Measurements from ENCODE around the gene USP6NL. TPM values are rescaled to one million over a fixed set of nuclear protein-coding genes. Genes with fewer than 3 reads are reported as not detected.

Gene USP6NL
- total RNA-seq, 1 experiment from 2014 or later: 13.0 TPM

DNA sequence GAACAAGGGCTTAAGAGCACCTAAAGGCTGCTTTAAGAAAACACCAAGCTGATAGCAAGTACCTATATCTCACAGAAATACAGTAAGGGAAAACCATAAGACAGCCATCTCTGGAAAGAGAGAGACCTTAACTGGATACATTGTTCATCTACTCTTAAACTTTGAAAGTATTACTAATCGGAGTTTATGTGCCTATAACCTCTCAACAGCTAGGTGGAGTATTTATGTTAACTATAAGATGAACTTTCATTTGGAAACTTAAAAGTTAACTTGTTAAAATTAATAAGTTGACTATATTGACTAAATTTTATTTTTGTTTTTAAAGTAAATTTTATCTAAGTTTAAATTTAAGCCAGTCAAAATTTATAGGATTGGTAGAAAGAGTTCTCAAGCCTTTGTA, 90.6 kb downstream of the USP6NL start:
- CTCF ChIA-PET: no interaction called here

GRCh38 chr10:11517150-11517549, 94.3 kb downstream of the USP6NL start:
- Histone ChIP-seq H3K4me1 (ENCODE audit: insufficient read depth, low read length) (no peaks in the 10 kb centered on the region), H3K27ac (ENCODE audit: low read length) (no peak overlapping the region), H3F3A (ENCODE audit: low read length, unreplicated experiment) (no peaks in the 10 kb centered on the region), H3K36me3 (ENCODE audit: low read depth, low read length) (no peaks in the 10 kb centered on the region), H4K20me1 (ENCODE audit: low read length) (no peaks in the 10 kb centered on the region), H3K9me3 (ENCODE audit: low read length) (no peaks in the 10 kb centered on the region), H3K9me2 (replicated peaks; ENCODE audit: low read length) (no peaks in the 10 kb centered on the region), H3K9ac (ENCODE audit: low read length) (no peak overlapping the region), H3K27me3 (ENCODE audit: low read length) (no peaks in the 10 kb centered on the region), H3K4me2 (ENCODE audit: low read length) (no peak overlapping the region), H3K79me2 (ENCODE audit: low read length) (no peaks in the 10 kb centered on the region), H2AFZ (ENCODE audit: low read length) (no peak overlapping the region), H3K4me3 (ENCODE audit: low read length) (no peak overlapping the region)
- CTCF ChIA-PET: no interaction called here
- POLR2A ChIA-PET (ENCODE audit: unreplicated experiment): no interaction called here
- no TSS peak for BruUV-seq (replicated peaks)
- ATAC-seq (peak; percentile 31; the same call in 1 of the 2 replicates), DNase-seq (peak; percentile 24)
- TF ChIP-seq, protein P1, sequence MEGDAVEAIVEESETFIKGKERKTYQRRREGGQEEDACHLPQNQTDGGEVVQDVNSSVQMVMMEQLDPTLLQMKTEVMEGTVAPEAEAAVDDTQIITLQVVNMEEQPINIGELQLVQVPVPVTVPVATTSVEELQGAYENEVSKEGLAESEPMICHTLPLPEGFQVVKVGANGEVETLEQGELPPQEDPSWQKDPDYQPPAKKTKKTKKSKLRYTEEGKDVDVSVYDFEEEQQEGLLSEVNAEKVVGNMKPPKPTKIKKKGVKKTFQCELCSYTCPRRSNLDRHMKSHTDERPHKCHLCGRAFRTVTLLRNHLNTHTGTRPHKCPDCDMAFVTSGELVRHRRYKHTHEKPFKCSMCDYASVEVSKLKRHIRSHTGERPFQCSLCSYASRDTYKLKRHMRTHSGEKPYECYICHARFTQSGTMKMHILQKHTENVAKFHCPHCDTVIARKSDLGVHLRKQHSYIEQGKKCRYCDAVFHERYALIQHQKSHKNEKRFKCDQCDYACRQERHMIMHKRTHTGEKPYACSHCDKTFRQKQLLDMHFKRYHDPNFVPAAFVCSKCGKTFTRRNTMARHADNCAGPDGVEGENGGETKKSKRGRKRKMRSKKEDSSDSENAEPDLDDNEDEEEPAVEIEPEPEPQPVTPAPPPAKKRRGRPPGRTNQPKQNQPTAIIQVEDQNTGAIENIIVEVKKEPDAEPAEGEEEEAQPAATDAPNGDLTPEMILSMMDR (conservative IDR thresholded peaks at IDR 0.05; ENCODE audit: low read depth, low read length): no peak
- no peak for TF ChIP-seq EZH2phosphoT487 (IDR thresholded peaks at IDR 0.05; ENCODE audit: borderline replicate concordance, low read length)
- intact Hi-C loops (cut with micrococcal nuclease): loop anchor here (5.0 kb wide), 2 partner anchors 70 to 90 kb away; no protein-coding TSS in a partner anchor

More for the DNA sequence above, 90.6 kb downstream of the USP6NL start:
- Histone ChIP-seq H3F3A (ENCODE audit: low read length, unreplicated experiment) (no peaks in the 10 kb centered on the region), H3K27ac (ENCODE audit: low read length) (no peak overlapping the region), H3K4me1 (ENCODE audit: insufficient read depth, low read length) (no peaks in the 10 kb centered on the region), H3K4me3 (ENCODE audit: low read length) (no peak overlapping the region), H2AFZ (ENCODE audit: low read length) (no peak overlapping the region), H3K9me2 (replicated peaks; ENCODE audit: low read length) (no peaks in the 10 kb centered on the region), H3K9me3 (ENCODE audit: low read length) (no peaks in the 10 kb centered on the region), H3K79me2 (ENCODE audit: low read length) (no peaks in the 10 kb centered on the region), H3K36me3 (ENCODE audit: low read depth, low read length) (no peaks in the 10 kb centered on the region), H3K27me3 (ENCODE audit: low read length) (no peaks in the 10 kb centered on the region), H4K20me1 (ENCODE audit: low read length) (no peaks in the 10 kb centered on the region), H3K4me2 (ENCODE audit: low read length) (no peak overlapping the region), H3K9ac (ENCODE audit: low read length) (no peak overlapping the region)
- intact Hi-C loops (cut with micrococcal nuclease): no loop called here
- ATAC-seq: no peak
- BruUV-seq (replicated peaks): no TSS peak
- DNase-seq: no peak
- TF ChIP-seq EZH2phosphoT487 (IDR thresholded peaks at IDR 0.05; ENCODE audit: borderline replicate concordance, low read length) (no peak), EZH2 (IDR thresholded peaks at IDR 0.05; ENCODE audit: low read length, unreplicated experiment) (no peak)
- TF ChIP-seq, protein P1 (conservative IDR thresholded peaks at IDR 0.05; ENCODE audit: low read depth, low read length): peak; percentile 16; the same call in 1 of the 2 replicates
- POLR2A ChIA-PET (ENCODE audit: unreplicated experiment): no interaction called here

- no peaks in the 10 kb centered on the region for H3F3A ChIP-seq (ENCODE audit: low read length, unreplicated experiment)
- no peak overlapping the region for H3K27ac ChIP-seq (ENCODE audit: low read length)
- DNase-seq (no peak), ATAC-seq (no peak)
- H4K20me1 ChIP-seq (ENCODE audit: low read length): no peaks in the 10 kb centered on the region
- H3K9me3 ChIP-seq (ENCODE audit: low read length): no peaks in the 10 kb centered on the region
- POLR2A ChIA-PET (ENCODE audit: unreplicated experiment): no interaction called here
- intact Hi-C loops (cut with micrococcal nuclease): loop anchor here (5.0 kb wide), 2 partner anchors 71 to 91 kb away; no protein-coding TSS in a partner anchor
- H3K9me2 ChIP-seq (replicated peaks; ENCODE audit: low read length): no peaks in the 10 kb centered on the region
- no peak overlapping the region for H2AFZ ChIP-seq (ENCODE audit: low read length)
- no peaks in the 10 kb centered on the region for H3K36me3 ChIP-seq (ENCODE audit: low read depth, low read length)
- no peaks in the 10 kb centered on the region for H3K79me2 ChIP-seq (ENCODE audit: low read length)
- H3K4me1 ChIP-seq (ENCODE audit: insufficient read depth, low read length): no peaks in the 10 kb centered on the region
- no peaks in the 10 kb centered on the region for H3K27me3 ChIP-seq (ENCODE audit: low read length)
- H3K4me2 ChIP-seq (ENCODE audit: low read length): no peak overlapping the region
- no peak for TF ChIP-seq EZH2 (IDR thresholded peaks at IDR 0.05; ENCODE audit: low read length, unreplicated experiment)
- no peak for TF ChIP-seq EZH2phosphoT487 (IDR thresholded peaks at IDR 0.05; ENCODE audit: borderline replicate concordance, low read length)
- TF ChIP-seq, protein P1 (conservative IDR thresholded peaks at IDR 0.05; ENCODE audit: low read depth, low read length): no peak
- H3K4me3 ChIP-seq (ENCODE audit: low read length): no peak overlapping the region
- CTCF ChIA-PET: no interaction called here
- no peak overlapping the region for H3K9ac ChIP-seq (ENCODE audit: low read length)
- no TSS peak for BruUV-seq (replicated peaks)
Measured at GRCh38 chr10:11516431-11516746, 95.1 kb downstream of the USP6NL start.

All from PC-3 (cell line).